Fibroblast of skin of left biceps (primary cell): Measurements from ENCODE around the gene C9orf152.
"Not testable (repeated sequence)": the region's sequence is repeated elsewhere in the genome, so short reads cannot be mapped to it uniquely, and the experiment has no call there.

Experiments used
- DNase-seq, 2 experiments: peaks; one replicate each; pipeline ENCODE4 v3.0.0-alpha.2; 2013; ENCODE audit warnings: low read depth in 2 of 2

Gene C9orf152, protein sequence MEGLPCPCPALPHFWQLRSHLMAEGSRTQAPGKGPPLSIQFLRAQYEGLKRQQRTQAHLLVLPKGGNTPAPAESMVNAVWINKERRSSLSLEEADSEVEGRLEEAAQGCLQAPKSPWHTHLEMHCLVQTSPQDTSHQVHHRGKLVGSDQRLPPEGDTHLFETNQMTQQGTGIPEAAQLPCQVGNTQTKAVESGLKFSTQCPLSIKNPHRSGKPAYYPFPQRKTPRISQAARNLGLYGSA

GRCh38 chr9:110208031-110208430 lies at the start of gene C9orf152:
Gene C9orf152, minus strand, starts transcription at chr9:110208159. Its CDS starts 580 bp downstream, at chr9:110207579.
- DNase-seq = no peak

- no peak for DNase-seq
Observed at GRCh38 chr9:110257097-110257841, 49.3 kb upstream of the C9orf152 start.

DNA sequence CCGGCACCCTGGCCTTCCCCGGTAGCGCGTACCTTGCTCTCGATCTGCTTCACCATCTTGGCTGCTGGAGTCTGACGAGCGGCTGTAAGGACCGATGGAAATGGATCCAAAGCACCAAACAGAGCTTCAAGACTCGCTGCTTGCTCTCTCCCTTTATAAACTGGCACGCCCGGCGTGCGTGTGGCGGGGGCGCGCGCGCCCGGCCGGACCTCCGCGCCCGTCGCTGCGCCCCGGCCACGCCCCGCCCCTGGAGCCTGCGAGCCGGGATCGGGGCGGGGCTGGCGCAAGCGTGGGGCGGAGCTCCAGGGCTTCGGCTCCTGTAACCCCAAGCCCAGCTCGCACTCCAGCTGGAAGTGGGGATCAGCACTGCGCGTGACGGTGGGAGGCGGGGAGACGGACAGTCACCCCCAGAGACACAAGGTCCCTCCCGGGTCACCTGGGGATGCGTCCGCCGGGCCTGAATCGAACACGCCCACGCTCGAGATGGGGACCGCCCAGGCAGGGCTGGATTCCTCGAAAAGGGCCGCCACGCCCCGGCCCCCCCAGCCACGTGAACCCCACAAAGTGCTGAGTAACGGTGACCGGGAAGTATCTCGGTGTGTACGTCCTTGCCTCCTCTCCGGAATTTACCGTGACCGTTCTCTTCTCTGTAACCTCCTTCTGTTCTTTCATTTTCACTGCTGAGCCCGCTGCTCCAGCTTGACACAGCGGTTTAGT lies 48.6 kb upstream of the C9orf152 start, which contains the start of gene TXN:
TXN (minus strand) TSS at position 128 of the 717 bp plus-strand sequence; CDS start at position 56, 72 bp downstream.
- peak; percentile 74 to 75 for DNase-seq

DNA sequence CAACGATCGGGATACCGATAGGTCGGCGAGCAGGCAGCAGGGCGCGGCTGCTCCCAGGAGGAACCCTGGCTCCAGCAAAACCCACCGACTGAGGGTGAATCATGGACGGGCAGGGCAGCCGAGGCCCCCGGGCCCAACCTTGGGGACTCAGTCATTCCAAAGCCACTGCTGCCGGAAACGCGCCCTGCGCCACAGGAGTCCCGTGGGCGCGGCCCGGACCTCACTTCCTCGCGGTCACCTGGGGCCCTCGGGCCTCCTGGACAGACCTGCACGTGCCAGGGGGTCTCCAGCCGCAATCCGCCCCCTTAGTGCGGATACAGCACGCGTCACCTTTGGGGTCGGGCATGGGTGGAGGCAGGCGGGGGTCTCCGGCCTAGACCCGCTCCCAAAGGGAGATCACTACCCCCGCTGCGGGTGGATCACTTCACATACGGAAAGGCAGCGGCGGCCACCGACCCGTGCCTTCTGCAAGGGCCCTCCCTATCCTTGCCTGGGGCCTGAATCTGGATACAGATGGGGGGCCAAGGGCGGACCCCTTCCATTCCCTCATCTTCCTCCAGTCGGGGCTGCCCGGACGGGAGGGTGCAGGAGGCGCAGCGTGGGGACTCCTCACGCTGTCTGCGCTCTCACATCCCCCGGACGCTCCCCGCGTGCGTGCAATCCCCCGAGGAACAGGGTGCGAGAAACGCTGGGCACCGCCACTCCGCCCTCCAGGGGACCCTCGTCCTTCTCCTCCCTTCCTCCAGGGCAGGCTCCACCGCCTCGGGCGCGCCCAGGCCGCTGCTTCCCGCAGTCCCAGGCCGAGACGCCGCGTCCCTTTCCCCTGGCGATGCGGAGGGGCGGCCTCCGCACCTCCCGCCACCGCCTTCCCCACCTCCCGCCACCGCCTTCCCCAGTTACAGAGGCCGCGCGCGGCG lies 47.8 kb upstream of the C9orf152 start:
- no peak for DNase-seq

DNA sequence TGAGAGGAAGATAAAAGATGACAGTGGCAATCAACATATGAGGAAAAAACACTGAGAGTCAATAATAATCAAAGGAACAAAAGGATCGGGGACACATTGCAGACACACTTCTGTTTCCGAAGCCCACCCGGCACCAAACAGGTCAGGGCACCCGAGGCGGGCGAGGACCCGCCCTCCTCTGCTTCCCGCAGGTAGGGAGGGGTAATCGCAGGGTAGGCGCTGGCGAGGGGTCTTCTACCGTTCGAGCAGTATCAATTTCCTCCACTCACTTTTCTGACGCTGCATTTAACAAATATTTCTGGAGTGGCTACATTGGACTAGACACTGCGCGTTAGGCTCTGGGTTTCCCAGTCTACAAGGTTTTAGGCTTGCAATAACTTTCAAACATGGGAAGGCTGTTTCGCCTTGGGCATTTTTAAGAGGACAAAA lies 47.1 kb upstream of the C9orf152 start:
- no peak for DNase-seq

- DNase-seq = no peak
Observed at GRCh38 chr9:110254500-110254899, 46.5 kb upstream of the C9orf152 start.

DNA sequence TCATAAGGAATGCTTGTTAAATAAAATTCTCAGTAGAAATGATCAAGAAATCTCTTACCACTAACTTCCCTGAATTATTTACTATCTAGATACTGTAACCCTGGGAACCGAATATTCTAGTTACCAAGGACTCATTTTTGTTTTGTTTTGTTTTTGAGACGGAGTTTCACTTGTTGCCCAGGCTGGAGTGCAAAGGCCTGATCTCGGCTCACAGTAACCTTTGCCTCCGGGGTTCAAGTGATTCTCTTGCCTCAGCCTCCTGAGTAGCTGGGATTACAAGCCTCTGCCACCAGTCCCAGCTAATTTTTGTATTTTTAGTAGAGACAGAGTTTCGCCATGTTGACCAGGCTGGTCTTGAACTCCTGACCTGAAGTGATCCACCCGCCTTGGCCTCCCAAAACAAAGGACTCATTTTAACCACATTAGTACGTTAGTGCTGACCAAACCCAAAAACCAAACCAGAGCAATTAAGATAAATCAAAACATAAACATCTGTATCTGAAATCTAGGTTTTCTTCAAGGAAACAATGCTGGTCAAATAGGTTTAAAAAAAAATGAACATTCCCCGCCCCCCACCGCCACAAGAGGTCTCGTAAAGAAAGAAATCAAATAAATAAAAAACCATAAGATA lies 44.7 kb upstream of the C9orf152 start:
- DNase-seq = no peak

DNA sequence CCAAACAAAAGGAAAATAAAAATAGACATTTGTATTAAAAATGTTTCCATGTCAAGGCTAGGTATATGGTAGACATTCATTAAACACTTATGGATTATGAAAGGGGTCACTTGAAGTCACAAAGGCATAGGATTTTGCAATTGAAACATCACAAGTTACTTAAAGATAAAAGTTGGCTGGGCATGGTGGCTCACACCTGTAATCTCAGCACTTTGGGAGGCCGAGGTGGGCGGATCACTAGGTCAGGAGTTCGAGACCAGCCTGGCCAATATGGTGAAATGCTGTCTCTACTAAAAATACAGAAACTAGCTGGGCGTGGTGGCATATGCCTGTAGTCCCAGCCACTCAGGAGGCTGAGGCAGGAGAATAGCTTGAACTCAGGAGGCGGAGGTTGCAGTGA lies 43.8 kb upstream of the C9orf152 start:
- not testable (repeated sequence) for DNase-seq

DNA sequence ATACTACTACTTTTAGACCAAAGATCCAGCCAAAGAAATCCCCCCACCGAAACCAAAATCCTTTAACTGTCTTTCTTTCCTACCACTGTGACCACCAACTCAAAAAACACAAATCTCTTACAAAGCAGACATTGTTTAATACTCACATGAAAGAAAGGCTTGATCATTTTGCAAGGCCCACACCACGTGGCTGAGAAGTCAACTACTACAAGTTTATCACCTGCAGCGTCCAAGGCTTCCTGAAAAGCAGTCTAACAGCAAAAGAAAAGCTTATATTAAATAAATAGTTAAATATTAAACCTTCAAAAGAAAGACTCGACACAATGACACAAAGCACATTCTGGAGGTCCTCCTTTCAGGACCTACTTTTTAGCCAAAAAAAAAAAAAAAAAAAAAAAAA lies 43.3 kb upstream of the C9orf152 start:
- DNase-seq = no peak

DNA sequence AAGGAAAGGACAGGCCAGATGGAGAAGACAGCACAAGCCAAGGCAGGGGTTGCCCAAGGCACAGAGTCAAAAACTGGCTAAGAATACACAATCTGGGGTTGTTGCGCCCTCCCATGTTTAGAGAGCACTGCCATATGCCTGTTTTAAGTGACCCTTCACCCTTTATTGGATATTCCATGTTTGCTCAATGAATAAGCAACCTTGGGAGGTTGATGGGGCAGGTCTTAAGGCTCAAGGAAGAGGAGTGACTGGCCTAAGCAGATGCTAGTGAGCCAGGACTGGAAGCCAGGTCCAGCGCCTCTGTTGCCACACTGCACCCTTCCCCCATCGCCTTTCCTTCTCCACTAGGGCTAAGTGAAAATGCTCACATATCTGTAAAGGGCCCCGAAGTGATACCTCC lies 41.6 kb upstream of the C9orf152 start:
- DNase-seq = no peak

- no peak for DNase-seq
Observed at GRCh38 chr9:110248361-110248760, 40.4 kb upstream of the C9orf152 start.

GRCh38 chr9:110246214-110246613 lies 38.3 kb upstream of the C9orf152 start:
- DNase-seq = no peak

DNA sequence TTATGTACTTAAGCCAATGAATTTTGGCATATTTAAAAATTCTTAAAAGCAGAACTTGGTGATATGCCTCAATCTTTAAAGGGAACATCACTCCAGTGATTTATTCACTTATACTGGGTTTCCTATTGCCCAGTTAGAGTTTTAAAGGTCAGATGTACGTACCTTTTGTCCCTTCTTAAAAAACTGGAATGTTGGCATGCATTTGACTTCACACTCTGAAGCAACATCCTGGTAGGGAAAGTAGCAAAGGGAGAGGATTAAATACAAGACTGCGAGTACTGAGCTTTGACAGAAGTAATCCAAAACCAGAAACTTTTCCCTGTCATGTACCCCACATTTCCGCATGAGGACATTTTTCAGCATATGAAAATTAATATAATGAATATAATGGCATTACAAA lies 36.7 kb upstream of the C9orf152 start:
- no peak for DNase-seq

GRCh38 chr9:110241858-110242321 lies 33.9 kb upstream of the C9orf152 start:
- no peak for DNase-seq

GRCh38 chr9:110241260-110241857 lies 33.4 kb upstream of the C9orf152 start:
- DNase-seq = no peak

- no peak for DNase-seq
Observed at GRCh38 chr9:110240198-110240597, 32.2 kb upstream of the C9orf152 start.

DNA sequence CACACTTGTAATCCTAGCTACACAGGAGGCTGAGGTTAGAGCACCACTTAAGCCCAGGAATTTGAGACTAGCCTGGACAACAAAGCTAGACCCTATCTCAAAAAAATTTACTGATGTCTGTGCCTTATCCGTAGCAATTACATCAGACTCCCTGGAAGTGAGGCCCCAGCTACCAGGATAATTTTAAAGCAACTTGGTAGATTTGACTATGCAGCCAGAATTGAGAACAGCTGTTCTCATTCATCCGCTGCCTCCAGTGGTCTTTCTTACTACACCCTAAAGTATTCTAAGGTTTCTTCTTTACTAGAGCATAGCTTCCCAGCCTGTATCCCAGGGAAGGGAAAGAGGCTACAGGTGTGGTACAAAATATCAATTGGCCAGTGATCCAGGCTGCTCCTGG lies 20.4 kb upstream of the C9orf152 start:
- no peak for DNase-seq

DNA sequence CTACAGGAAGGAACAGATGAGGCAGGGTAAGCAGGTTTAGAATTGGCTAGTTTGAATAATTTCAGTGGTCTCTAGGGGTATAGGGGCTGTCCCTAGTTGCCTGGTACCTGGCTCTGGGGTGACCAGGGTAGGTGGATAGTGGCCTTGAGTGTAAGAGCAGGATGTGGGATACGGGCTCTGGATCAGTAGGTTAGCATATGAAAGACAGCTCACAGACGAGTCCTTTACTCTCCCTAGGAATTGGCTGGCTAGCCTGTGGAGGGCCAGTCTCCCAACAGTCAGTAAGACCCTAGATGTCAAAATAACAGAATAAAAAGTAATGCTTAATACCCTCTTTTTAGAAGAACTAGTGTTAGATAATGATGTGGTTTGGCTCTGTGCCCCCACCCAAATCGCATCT lies 16.6 kb upstream of the C9orf152 start:
- DNase-seq = no peak

DNA sequence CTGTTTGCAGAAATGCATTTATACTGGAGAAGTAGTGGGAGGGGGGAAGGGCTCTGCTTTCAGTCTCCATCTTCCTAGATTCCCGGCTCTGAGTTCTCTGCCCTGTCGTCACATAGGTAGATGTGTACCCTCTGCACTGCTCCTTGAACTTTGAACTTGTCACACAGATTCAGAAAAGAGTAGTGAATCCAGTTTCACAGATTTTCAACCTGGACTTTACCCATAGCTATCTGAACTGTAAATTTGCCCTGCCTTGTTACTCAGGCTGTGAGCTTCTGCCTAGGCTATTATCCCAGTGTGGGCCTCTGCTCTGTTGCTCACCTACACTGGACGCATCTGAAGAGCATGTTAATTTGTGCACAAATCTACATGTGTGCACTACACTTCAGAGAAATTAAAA lies 12.8 kb upstream of the C9orf152 start:
- DNase-seq = no peak

GRCh38 chr9:110217656-110218099 lies 9.7 kb upstream of the C9orf152 start:
- DNase-seq = no peak
